ENCODE data around the gene SCARB1.
A peak's percentile ranks its signal among the peaks of the same experiment; 100 is the strongest.

The SCARB1 gene

DNA sequence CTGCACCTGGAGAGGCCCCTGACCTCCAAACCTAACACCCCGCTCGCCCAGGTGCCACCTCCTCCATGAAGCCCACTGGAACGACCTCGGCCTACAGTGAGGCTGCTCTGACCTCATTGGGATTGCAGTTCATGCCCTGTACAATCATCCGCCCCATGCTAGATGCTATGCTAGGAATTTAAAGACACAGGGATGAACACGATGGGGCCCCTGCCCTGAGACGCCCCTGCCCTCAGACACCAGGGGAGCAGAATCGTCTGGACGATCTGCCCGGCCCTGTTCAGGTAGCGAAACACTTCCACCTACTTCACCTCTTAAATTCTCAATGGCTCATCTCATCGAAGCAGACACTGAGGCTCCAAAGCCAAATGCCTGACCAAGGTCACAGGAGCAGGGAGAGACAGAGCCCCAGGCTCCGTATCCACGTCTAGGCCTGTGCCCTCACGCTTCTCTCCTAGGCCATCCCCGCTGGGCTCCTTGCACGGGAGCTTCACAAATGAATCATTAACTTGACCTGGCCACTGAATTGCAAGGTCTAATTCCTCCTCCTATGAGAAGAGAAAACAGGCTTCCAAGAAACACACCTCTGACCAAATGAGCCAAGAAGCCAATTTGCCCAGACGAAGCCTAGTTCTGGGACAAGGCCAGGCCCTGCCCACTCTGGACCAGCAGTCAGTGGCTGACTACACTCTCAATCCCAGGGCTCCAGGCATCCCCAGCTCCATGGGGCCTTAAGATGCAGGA is 35.2 kb downstream of the SCARB1 start:
- DNase-seq: peak in 5 of 10 donors; percentile 27 to 90 (median 46)
- intact Hi-C loops (cut with DNase I): no loop called here

- intact Hi-C loops (cut with DNase I): no loop called here
- no peak for DNase-seq
Observed at GRCh38 chr12:124827588-124828184, 36.0 kb downstream of the SCARB1 start.

- DNase-seq: no peak
- intact Hi-C loops (cut with DNase I): no loop called here
Observed at GRCh38 chr12:124824195-124824594, 39.5 kb downstream of the SCARB1 start.

DNA sequence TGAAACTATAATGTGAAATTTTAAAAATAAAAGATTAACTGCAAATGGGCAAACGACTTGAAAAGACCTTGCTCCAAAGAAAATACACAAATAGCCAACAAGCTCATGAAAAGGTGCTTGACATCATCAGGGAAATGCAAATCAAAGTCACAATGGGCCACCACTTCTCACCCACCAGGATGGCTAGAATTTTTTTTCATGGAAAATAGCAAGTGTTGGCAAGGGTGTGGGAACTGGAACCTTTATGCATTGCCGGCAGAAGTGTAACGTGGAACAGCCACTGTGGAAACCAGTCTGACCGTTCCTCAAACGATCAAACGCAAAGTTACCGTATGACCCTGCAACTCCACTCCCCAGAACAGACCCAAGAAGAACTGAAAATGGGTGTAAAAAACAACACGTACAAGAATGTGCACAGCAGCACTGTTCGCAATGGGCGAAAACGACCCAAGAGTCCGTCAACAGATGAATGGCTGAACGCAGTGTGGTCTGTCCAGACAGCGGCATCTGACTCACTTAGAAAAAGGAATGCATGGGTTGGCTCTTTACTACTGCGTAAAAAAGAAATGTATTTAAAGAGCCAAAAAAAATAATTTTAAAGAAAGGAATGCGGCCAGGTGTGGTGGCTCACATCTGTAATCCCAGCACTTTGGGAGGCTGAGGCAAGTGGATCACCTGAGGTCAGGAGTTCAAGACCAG is 40.2 kb downstream of the SCARB1 start:
- intact Hi-C loops (cut with DNase I): no loop called here
- DNase-seq: no peak

DNA sequence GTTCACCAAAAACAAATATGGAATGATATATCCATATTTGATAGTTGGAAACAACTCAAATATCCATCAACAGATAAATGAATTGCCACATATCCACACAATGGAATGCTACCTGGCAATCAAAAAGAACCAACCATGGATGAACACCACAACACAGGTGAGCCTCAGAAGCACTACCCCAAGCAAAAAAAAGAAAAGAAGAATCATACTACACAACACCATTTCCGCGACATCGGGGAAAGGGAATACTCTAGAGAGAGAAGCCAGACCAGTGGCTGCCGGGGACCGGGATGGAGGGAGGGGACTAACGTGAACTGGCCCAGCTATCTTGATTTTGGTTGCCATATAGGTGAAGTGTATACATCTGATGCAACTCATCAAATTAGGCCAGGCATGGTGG is 41.4 kb downstream of the SCARB1 start:
- intact Hi-C loops (cut with DNase I): no loop called here
- DNase-seq: no peak

- no peak for DNase-seq
- intact Hi-C loops (cut with DNase I): no loop called here
Observed at GRCh38 chr12:124821252-124822200, 42.1 kb downstream of the SCARB1 start.

DNA sequence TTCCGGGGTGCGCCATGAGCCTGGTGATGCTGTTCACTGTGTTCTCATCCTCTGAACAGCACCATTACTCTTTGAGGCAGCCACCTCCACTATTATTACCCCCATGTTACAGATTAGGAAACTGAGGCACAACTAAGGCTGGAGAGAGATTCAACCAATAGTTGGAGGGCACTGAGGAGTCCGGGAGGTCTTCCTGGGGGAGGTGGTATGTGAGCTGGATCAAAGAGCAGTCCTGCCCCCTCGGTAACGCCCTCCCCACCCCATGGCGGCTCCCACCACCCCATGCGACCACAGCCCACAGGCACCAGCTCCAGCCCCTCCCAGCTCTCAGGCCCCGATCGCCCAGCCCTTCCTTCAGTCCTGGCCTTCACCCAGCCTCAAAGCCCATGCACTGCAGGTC is 43.5 kb downstream of the SCARB1 start:
- intact Hi-C loops (cut with DNase I): no loop called here
- no peak for DNase-seq

DNA sequence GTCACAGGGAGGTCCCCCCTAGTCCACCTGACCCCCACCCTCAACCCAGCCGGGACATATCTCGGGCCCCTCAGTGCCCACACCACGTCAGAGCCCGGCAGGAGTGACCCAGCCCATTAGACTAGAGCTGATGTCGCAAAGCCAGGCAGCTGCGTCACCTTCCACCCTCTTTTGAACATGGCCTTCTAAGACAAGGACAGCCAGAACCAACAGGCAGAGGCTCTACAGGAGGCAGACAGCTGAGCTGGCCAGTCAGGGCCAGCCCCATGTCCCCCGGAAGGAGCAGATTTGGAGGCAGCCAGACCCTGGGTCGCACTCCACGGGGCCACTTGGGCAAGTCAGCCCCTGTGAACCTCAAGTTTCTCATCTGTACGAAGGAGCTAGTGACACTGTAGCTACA is 44.1 kb downstream of the SCARB1 start:
- intact Hi-C loops (cut with DNase I): no loop called here
- no peak for DNase-seq

DNA sequence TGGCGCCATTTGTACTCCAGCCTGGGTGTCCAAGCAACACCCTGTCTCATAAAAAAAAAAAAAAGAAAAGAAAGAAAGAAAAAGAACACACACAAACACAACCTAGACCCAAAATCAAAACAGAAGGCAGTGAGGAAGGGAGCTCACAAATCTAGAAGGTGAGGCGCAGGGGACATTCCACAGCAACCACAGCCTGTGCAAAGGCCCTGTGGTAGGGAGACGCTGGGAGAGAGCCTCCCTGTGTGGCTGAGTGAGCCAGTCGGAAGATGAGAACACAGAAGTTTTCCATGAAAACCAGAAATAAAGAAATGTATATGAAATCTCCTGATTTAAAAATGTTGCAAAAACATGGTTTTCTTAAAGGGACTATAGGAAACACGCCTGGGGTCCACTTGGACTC is 44.6 kb downstream of the SCARB1 start:
- no peak for DNase-seq
- intact Hi-C loops (cut with DNase I): no loop called here

GRCh38 chr12:124817076-124818000 is 46.3 kb downstream of the SCARB1 start:
- intact Hi-C loops (cut with DNase I): no loop called here
- no peak for DNase-seq

DNA sequence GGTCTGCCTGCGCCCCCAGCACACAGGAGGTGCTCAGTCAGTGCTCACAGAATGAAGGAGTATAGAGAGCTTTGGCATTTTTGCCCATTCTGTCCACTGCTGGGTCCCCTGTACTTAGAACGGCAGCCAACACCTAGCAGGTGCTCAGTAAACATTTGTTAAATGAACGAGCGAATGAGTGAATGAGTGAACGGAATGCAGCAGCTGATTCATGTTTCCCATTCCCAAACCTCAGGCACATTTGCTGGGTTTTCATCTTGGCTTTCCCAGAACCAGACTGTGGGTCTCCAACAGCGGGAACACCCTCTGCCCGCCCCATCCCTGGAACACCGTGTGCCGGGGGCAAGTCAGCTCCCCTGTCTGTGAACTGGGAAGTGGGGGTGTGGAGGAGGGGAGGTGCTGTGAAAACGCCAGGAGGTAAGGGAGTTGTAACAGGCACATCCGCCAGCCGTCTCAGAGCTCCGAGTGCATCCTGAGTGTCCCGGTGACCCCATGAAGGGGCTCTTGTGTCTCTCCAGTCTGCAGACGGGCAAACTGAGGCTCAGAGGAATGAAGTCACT is 47.3 kb downstream of the SCARB1 start:
- intact Hi-C loops (cut with DNase I): no loop called here
- DNase-seq: no peak

- intact Hi-C loops (cut with DNase I): no loop called here
- DNase-seq: peak in 6 of 10 donors; percentile 27 to 91 (median 40)
Observed at GRCh38 chr12:124814741-124815613, 48.7 kb downstream of the SCARB1 start.

- no peak for DNase-seq
Observed at GRCh38 chr12:124813782-124814181, 49.9 kb downstream of the SCARB1 start.

DNA sequence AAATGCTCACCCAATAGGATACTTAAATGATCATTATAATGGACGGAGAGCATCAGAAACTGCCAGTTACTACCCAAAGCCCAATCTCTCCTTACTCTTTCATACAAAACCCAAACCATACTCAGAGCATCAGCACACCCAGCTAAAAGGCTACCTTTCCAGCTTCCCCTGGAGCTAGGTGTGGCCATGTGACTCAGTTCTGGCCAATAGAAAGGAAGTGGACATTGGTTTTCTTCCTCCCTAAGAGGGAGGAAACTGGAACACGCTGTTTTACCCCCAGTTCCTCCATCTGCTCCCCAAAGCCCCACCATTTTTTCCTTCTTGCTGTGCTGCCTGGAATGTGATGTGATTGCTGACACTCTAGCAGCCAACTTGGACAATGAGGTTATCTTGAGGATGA is 50.7 kb downstream of the SCARB1 start:
- no peak for DNase-seq
- intact Hi-C loops (cut with DNase I): no loop called here

More at GRCh38 chr12:124813782-124814181, 49.9 kb downstream of the SCARB1 start:
- intact Hi-C loops (cut with DNase I): no loop called here

GRCh38 chr12:124812356-124812755 is 51.3 kb downstream of the SCARB1 start:
- intact Hi-C loops (cut with DNase I): no loop called here
- no peak for DNase-seq

- DNase-seq: no peak
- intact Hi-C loops (cut with DNase I): no loop called here
Observed at GRCh38 chr12:124811633-124812032, 52.0 kb downstream of the SCARB1 start.

DNA sequence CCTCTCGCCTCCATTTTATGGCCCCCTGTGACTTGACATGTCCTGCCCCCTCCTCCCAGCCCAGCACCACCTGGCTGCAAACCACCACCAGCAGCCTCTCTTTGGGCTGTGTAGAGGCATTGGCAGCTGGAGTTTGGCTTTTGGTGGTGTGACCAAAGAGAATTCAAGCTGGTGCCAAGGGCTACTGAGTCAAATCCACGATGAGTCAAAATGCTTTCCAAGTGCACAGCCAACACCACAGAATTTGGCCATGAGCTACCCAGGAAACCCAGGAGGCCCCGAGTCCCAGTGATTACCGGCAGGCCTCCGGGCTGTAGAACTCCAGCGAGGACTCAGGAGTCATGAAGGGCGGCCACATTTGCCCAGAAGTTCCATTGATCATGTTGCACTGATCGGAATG is 53.8 kb downstream of the SCARB1 start:
- intact Hi-C loops (cut with DNase I): no loop called here
- DNase-seq: no peak

GRCh38 chr12:124809391-124809790 is 54.3 kb downstream of the SCARB1 start:
- DNase-seq: no peak
- intact Hi-C loops (cut with DNase I): no loop called here
